Activated naive CD8-positive, alpha-beta T cell treated with anti-CD3 and anti-CD28 coated beads, Interleukin-2, amount 50 U/mL, for 24 hours (primary cell): ENCODE measurements around the gene ASTL.

Source experiments
- ATAC-seq: fragments of 150-1000 bp; cut with Tn5 transposase; one replicate; pipeline ENCODE4 v1.10.0; 2021
- DNase-seq: peaks from one replicate; pipeline ENCODE4 v3.0.0; 2021
- H3K27ac Mint-ChIP-seq: one replicate; pipeline ENCODE4 v1.8.0; 2021; ENCODE audit warnings: mild to moderate bottlenecking, mixed read lengths
- H3K27me3 Mint-ChIP-seq: one replicate; pipeline ENCODE4 v1.8.0; 2021; ENCODE audit warnings: mixed read lengths
- H3K36me3 Mint-ChIP-seq: one replicate; pipeline ENCODE4 v1.8.0; 2021; ENCODE audit warnings: low read depth, mixed read lengths
- H3K4me1 Mint-ChIP-seq: one replicate; pipeline ENCODE4 v1.8.0; 2021; ENCODE audit warnings: mixed read lengths
- H3K4me3 Mint-ChIP-seq: one replicate; pipeline ENCODE4 v1.8.0; 2021; ENCODE audit warnings: mild to moderate bottlenecking, moderate library complexity, mixed read lengths
- H3K9me3 Mint-ChIP-seq: one replicate; pipeline ENCODE4 v1.8.0; 2021; ENCODE audit warnings: mixed read lengths

ASTL gene

GRCh38 chr2:96110621-96111256 lies 27.6 kb downstream of the ASTL start:
- H3K4me1 Mint-ChIP-seq, result peaks cover 2% of the 10 kb centered on the region
- DNase-seq (no peak), ATAC-seq (no peak)
- H3K36me3 Mint-ChIP-seq, result no peaks in the 10 kb centered on the region
- no peak overlapping the region for H3K27ac Mint-ChIP-seq
- no peaks in the 10 kb centered on the region for H3K9me3 Mint-ChIP-seq
- H3K4me3 Mint-ChIP-seq, result no peak overlapping the region
- peaks cover 5% of the 10 kb centered on the region for H3K27me3 Mint-ChIP-seq

- DNase-seq, result no peak
- Mint-ChIP-seq H3K36me3 (no peaks in the 10 kb centered on the region), H3K4me1 (no peaks in the 10 kb centered on the region), H3K27me3 (no peaks in the 10 kb centered on the region), H3K9me3 (peaks cover 6% of the 10 kb centered on the region), H3K27ac (no peak overlapping the region), H3K4me3 (no peak overlapping the region)
- no peak for ATAC-seq
Observed at GRCh38 chr2:96109931-96110511, 28.3 kb downstream of the ASTL start.

GRCh38 chr2:96109361-96109680 lies 29.0 kb downstream of the ASTL start:
- ATAC-seq (no peak), DNase-seq (no peak)
- H3K27ac Mint-ChIP-seq, result no peak overlapping the region
- H3K4me1 Mint-ChIP-seq, result no peaks in the 10 kb centered on the region
- H3K4me3 Mint-ChIP-seq, result no peak overlapping the region
- peaks cover 9% of the 10 kb centered on the region for H3K9me3 Mint-ChIP-seq
- H3K27me3 Mint-ChIP-seq, result no peaks in the 10 kb centered on the region
- no peaks in the 10 kb centered on the region for H3K36me3 Mint-ChIP-seq

DNA sequence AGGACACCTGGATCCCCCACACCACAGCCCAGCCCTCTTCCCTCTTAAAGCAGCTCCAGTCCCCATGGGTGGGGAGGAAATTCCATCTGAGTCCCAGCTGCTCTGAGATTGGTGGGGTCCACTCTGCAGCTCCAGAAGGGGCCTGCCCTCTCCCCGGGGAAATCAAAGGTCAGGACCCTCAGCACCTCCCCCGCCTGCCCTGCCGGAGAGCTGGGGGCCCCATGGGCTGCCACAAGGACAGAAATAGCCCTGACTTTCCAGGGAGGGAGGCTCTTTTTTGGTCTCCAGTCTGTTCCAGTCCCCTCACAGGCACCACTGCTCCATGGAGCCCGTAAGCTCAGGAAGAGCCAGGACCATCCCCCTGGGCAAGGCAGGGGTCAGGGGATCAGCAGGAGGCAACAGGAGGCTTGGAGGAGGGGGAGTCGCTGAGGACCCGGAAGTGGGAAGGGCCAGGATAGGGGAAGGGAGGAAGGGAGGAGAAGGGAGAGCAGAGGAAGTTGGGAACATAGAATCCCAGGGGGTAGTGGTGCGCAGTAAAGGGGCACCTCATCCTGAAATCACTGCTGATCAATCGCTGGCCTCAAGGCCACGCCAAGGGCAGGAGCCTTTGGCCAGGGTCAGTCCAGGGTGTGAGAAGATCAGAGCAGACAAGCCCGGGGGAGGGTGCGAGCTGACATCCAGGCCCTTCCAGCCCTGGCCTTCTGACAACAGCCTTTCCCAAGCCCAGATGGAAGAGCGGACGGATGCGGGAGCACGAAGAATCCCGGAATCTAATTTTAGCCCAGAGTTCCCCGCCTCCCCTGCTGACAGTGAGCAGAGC lies 29.6 kb downstream of the ASTL start:
- Mint-ChIP-seq H3K4me1 (no peaks in the 10 kb centered on the region), H3K36me3 (no peaks in the 10 kb centered on the region), H3K9me3 (peaks cover 9% of the 10 kb centered on the region), H3K27me3 (no peaks in the 10 kb centered on the region), H3K27ac (no peak overlapping the region), H3K4me3 (no peak overlapping the region)
- ATAC-seq, result no peak
- no peak for DNase-seq

DNA sequence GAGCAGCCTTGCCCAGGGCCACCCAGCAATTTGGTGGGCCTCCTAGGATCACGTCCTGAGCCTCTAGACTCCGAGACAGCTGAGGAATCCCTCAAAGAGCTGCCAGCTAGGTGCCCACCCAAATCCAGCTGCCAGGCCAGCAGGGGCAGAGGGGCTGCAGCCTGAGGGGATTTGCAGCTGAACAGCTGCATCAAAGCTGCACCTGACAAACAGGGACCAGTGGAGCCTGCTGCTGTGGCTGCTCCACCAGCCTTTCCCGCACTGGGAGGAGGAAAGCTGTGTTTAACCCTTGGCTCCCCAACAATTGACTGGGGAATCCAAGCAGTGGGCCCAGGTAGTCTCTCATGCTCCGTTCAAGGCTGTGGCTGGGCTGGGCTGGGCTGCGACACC lies 30.2 kb downstream of the ASTL start:
- no peak overlapping the region for H3K27ac Mint-ChIP-seq
- peaks cover 9% of the 10 kb centered on the region for H3K9me3 Mint-ChIP-seq

DNA sequence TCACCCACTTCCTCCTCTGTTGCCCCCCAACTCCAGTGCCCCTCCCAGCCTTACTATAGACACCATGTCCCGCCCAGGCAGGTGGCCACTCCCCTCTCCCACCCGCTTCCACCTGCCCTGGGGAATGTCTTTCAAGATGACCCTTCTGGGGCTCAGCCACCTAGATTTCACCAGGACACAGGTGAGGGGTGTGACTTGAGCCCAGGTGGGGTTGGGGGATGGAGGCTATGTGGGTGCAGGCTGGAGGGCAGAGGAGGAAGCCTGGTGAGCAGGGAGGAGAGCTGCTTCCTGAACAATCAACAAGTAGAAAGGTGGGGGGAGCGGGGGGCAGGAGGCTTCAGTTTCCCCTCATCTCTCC lies 30.6 kb downstream of the ASTL start:
- H3K4me1 Mint-ChIP-seq, result no peaks in the 10 kb centered on the region
- ATAC-seq (no peak), DNase-seq (no peak)
- H3K27me3 Mint-ChIP-seq, result no peaks in the 10 kb centered on the region
- H3K9me3 Mint-ChIP-seq, result peaks cover 9% of the 10 kb centered on the region
- no peak overlapping the region for H3K4me3 Mint-ChIP-seq
- no peak overlapping the region for H3K27ac Mint-ChIP-seq
- H3K36me3 Mint-ChIP-seq, result no peaks in the 10 kb centered on the region

More for the DNA sequence above, 30.2 kb downstream of the ASTL start:
- ATAC-seq (no peak), DNase-seq (no peak)
- Mint-ChIP-seq H3K36me3 (no peaks in the 10 kb centered on the region), H3K4me3 (no peak overlapping the region), H3K27me3 (no peaks in the 10 kb centered on the region), H3K4me1 (no peaks in the 10 kb centered on the region)

GRCh38 chr2:96106991-96107707 lies 31.2 kb downstream of the ASTL start:
- no peaks in the 10 kb centered on the region for H3K27me3 Mint-ChIP-seq
- H3K9me3 Mint-ChIP-seq, result peaks cover 9% of the 10 kb centered on the region
- H3K4me1 Mint-ChIP-seq, result no peaks in the 10 kb centered on the region
- DNase-seq (no peak), ATAC-seq (no peak)
- no peak overlapping the region for H3K4me3 Mint-ChIP-seq
- no peaks in the 10 kb centered on the region for H3K36me3 Mint-ChIP-seq
- no peak overlapping the region for H3K27ac Mint-ChIP-seq

- Mint-ChIP-seq H3K27me3 (no peaks in the 10 kb centered on the region), H3K27ac (no peak overlapping the region), H3K4me3 (no peak overlapping the region), H3K4me1 (no peaks in the 10 kb centered on the region), H3K36me3 (no peaks in the 10 kb centered on the region), H3K9me3 (peaks cover 9% of the 10 kb centered on the region)
- DNase-seq, result no peak
- no peak for ATAC-seq
Observed at GRCh38 chr2:96105994-96106715, 32.1 kb downstream of the ASTL start.

GRCh38 chr2:96105152-96105915 lies 33.0 kb downstream of the ASTL start:
- DNase-seq (no peak), ATAC-seq (no peak)
- H3K36me3 Mint-ChIP-seq, result no peaks in the 10 kb centered on the region
- H3K4me1 Mint-ChIP-seq, result no peaks in the 10 kb centered on the region
- no peaks in the 10 kb centered on the region for H3K27me3 Mint-ChIP-seq
- peaks cover 9% of the 10 kb centered on the region for H3K9me3 Mint-ChIP-seq
- H3K27ac Mint-ChIP-seq, result no peak overlapping the region
- no peak overlapping the region for H3K4me3 Mint-ChIP-seq

GRCh38 chr2:96104487-96104861 lies 33.8 kb downstream of the ASTL start:
- Mint-ChIP-seq H3K4me3 (no peak overlapping the region), H3K9me3 (peaks cover 9% of the 10 kb centered on the region), H3K4me1 (no peaks in the 10 kb centered on the region), H3K27ac (no peak overlapping the region), H3K36me3 (no peaks in the 10 kb centered on the region), H3K27me3 (no peaks in the 10 kb centered on the region)
- DNase-seq, result no peak
- ATAC-seq, result no peak

DNA sequence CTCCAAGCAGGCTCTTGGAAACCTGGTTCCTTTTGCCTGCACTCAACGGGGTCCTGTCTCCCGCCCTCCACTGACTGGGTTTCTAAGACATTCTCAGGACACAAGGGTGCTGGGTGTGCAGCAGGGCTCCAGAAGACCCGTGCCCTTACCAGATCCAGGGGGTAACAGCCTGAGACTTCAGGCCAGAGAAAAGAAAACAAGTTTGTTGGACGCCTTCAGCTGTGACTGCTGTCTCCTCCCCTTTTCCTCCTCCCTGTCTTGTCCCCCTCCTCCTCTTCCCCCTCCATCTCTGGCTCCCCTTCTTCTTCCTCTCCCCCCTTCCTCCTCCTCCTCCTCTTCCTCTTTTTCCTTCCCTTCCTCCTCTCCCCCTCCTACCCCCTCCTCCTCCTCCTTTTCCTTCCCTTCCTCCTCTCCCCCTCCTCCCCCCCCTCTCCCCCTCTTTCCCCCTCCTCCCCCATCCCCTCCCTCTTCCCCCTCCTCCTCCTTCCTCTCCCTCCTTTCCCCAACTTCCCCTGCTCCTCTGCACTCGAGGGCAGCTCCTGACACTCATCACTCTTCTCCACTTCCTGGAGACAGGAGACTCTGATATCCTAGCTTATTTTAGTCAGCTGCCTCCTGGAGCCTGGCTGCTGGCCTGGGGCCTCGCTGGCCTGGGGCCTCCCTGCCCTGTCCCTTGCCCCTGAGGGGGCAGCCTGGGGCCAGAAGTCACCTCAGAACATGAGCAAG lies 34.4 kb downstream of the ASTL start:
- ATAC-seq, result no peak
- Mint-ChIP-seq H3K4me3 (no peak overlapping the region), H3K36me3 (no peaks in the 10 kb centered on the region), H3K27me3 (no peaks in the 10 kb centered on the region), H3K9me3 (peaks cover 9% of the 10 kb centered on the region), H3K27ac (no peak overlapping the region), H3K4me1 (no peaks in the 10 kb centered on the region)
- DNase-seq, result no peak

- H3K4me3 Mint-ChIP-seq, result no peak overlapping the region
- H3K36me3 Mint-ChIP-seq, result no peaks in the 10 kb centered on the region
- no peaks in the 10 kb centered on the region for H3K27me3 Mint-ChIP-seq
- ATAC-seq, result no peak
- DNase-seq, result no peak
- peaks cover 9% of the 10 kb centered on the region for H3K9me3 Mint-ChIP-seq
- no peak overlapping the region for H3K27ac Mint-ChIP-seq
- no peaks in the 10 kb centered on the region for H3K4me1 Mint-ChIP-seq
Observed at GRCh38 chr2:96103187-96103601, 35.1 kb downstream of the ASTL start.

DNA sequence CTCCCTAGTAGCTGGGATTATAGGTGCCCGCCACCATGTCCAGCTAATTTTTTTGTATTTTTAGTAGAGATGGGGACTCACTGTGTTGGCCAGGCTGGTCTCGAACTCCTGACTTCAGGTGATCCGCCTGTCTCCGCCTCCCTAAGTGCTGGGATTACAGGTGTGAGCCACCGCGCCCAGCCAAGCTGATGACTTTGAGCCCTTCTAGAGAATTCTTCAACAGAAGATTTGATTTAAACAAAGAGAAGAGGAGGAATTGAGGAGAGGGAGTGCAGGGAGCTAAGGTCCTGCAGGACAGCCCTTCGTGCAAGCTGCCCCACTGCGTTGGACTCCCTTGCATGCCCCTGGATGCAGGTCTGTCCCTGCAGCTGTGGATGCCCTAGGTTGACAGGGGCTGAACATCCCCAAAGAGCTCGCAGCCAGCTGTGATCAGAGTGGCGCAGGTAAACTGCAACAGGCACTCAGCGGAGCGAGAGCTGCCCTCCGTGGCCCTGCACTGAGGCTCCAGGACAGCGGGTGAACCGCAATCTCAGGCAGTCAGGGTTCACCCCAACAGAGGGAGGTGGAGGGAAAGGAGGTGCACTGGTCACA lies 35.6 kb downstream of the ASTL start:
- Mint-ChIP-seq H3K27ac (no peak overlapping the region), H3K4me1 (no peaks in the 10 kb centered on the region), H3K27me3 (no peaks in the 10 kb centered on the region), H3K4me3 (no peak overlapping the region), H3K9me3 (peaks cover 9% of the 10 kb centered on the region), H3K36me3 (no peaks in the 10 kb centered on the region)
- ATAC-seq (no peak), DNase-seq (no peak)
